HCT116 (cell line): ENCODE results near the gene MACROD1. TPM values are rescaled to one million over a fixed set of nuclear protein-coding genes. Genes with fewer than 3 reads are reported as not detected.

Experiments used
- ATAC-seq: fragments of 200-7000 bp; cut with Tn5 transposase; 2 replicates; pipeline ENCODE4 v1.9.1; 2020; ENCODE audit warnings: mild to moderate bottlenecking, moderate library complexity
- BruUV-seq: library from RNA; stranded (reverse); fragments of 400-500 nt; replicated peaks from 2 replicates; lab custom pipeline; 2021; lab: Mats Ljungman, UMichigan
- CTCF ChIA-PET: fragments of 300-600 bp; sonication (Branson Sonifier 250); formaldehyde crosslinking; loops from one replicate; lab custom pipeline; 2021; ENCODE audit warnings: antibody characterized with exemption; lab: Charles Lee
- POLR2A ChIA-PET: fragments of 300-600, 350-600 bp; sonication (Branson Sonifier 250); formaldehyde crosslinking; loops from one replicate; lab custom pipeline; 2021; ENCODE audit warnings: antibody characterized with exemption; lab: Charles Lee
- RAD21 ChIA-PET, 2 experiments: fragments of 300-600 bp; sonication (Branson Sonifier 250); formaldehyde crosslinking; loops; one replicate each; lab custom pipeline; 2023; ENCODE audit warnings: low total read pairs in 2 of 2; ENCODE audit not compliant: uncharacterized antibody in 2 of 2, unreplicated experiment in 2 of 2, low non-redundant PET in 1 of 2; lab: Charles Lee
- DNase-seq: peaks from one replicate; pipeline ENCODE4 v3.0.0-alpha.2; 2010; ENCODE audit warnings: low read depth, low spot score
- H2AFZ ChIP-seq: fragments of 200-600 bp; shearing (Covaris generic), sonication (generic); 2 replicates; pipeline ENCODE4 v1.6.1; 2017; ENCODE audit warnings: low read depth, mixed run types, mixed read lengths, antibody characterized with exemption, low read length; ENCODE audit not compliant: poor library complexity, severe bottlenecking
- H3K27ac ChIP-seq: 2 replicates; pipeline ENCODE4 v1.5.1; 2012; ENCODE audit warnings: low read depth, low read length
- H3K27me3 ChIP-seq: fragments of 200-600 bp; sonication (generic); 2 replicates; pipeline ENCODE4 v1.6.1; 2016; ENCODE audit warnings: mixed run types, low read length, mixed read lengths; ENCODE audit not compliant: insufficient read depth
- H3K36me3 ChIP-seq, 2 experiments: fragments of 200-500 bp in 1 of 2; fragments of 200-600 bp in 1 of 2; sonication (Bioruptor generic) in 1 of 2; sonication (generic) in 1 of 2; 2 replicates each; pipeline versions ENCODE4 v1.5.1 to v1.6.1; 2014 to 2016; ENCODE audit warnings: low read length in 2 of 2, inconsistent platforms in 1 of 2, mixed read lengths in 1 of 2, mixed run types in 1 of 2; ENCODE audit not compliant: insufficient read depth in 2 of 2, control insufficient read depth in 1 of 2
- H3K4me1 ChIP-seq, 2 experiments: fragments of 200-600 bp in 1 of 2; sonication (generic) in 1 of 2; 2 replicates each; pipeline versions ENCODE4 v1.5.1 to v1.6.1; 2012 to 2017; ENCODE audit warnings: low read length in 2 of 2, inconsistent platforms in 1 of 2, mild to moderate bottlenecking in 1 of 2, mixed read lengths in 1 of 2, mixed run types in 1 of 2, moderate library complexity in 1 of 2; ENCODE audit not compliant: insufficient read depth in 2 of 2, control insufficient read depth in 1 of 2
- H3K4me2 ChIP-seq: fragments of 200-600 bp; sonication (generic); 2 replicates; pipeline ENCODE4 v1.6.1; 2017; ENCODE audit warnings: mixed run types, low read length, mixed read lengths
- H3K4me3 ChIP-seq, 2 experiments: fragments of 200-600 bp in 1 of 2; sonication (generic) in 1 of 2; replicated peaks in 1 of 2; 2 replicates each; pipeline ENCODE4 v1.5.1; 2011 to 2016; ENCODE audit warnings: low read length in 2 of 2, control low read depth in 1 of 2, low read depth in 1 of 2, mild to moderate bottlenecking in 1 of 2, mixed read lengths in 1 of 2, mixed run types in 1 of 2
- H3K79me2 ChIP-seq: fragments of 200-600 bp; sonication (generic); 2 replicates; pipeline ENCODE4 v1.6.1; 2017; ENCODE audit warnings: mild to moderate bottlenecking, mixed run types, low read length, moderate library complexity, mixed read lengths; ENCODE audit not compliant: insufficient read depth
- H3K9ac ChIP-seq: fragments of 200-600 bp; sonication (generic); 2 replicates; pipeline ENCODE4 v1.6.1; 2016; ENCODE audit warnings: low read length, mixed read lengths
- H3K9me2 ChIP-seq: fragments of 200-600 bp; sonication (generic), shearing (Covaris generic); 2 replicates; pipeline ENCODE4 v1.6.1; 2017; ENCODE audit warnings: mixed run types, mild to moderate bottlenecking, moderate library complexity; ENCODE audit not compliant: insufficient read depth
- H3K9me3 ChIP-seq, 2 experiments: fragments of 200-500 bp in 1 of 2; fragments of 200-600 bp in 1 of 2; sonication (Bioruptor generic) in 1 of 2; sonication (generic) in 1 of 2; 2 replicates each; pipeline ENCODE4 v1.6.1; 2014 to 2017; ENCODE audit warnings: low read length in 2 of 2, mixed read lengths in 2 of 2, inconsistent platforms in 1 of 2, low read depth in 1 of 2, mild to moderate bottlenecking in 1 of 2, mixed run types in 1 of 2, moderate library complexity in 1 of 2; ENCODE audit not compliant: control insufficient read depth in 1 of 2, insufficient read depth in 1 of 2
- H4K20me1 ChIP-seq: fragments of 200-600 bp; sonication (generic), shearing (Covaris generic); 2 replicates; pipeline ENCODE4 v1.6.1; 2017; ENCODE audit warnings: mixed run types, mild to moderate bottlenecking, moderate library complexity; ENCODE audit not compliant: insufficient read depth
- CBX3 ChIP-seq: IDR thresholded peaks from 2 replicates; pipeline ENCODE4 v1.6.1; 2012; ENCODE audit warnings: low read depth
- CEBPB ChIP-seq: IDR thresholded peaks from 2 replicates; pipeline ENCODE4 v1.6.1; 2012; ENCODE audit warnings: low read depth
- EGR1 ChIP-seq: IDR thresholded peaks from 2 replicates; pipeline ENCODE4 v1.6.1; 2012; ENCODE audit warnings: low read depth
- ELF1 ChIP-seq: IDR thresholded peaks from 2 replicates; pipeline ENCODE4 v1.6.1; 2012; ENCODE audit warnings: low read depth, borderline replicate concordance
- EZH2phosphoT487 ChIP-seq: fragments of 200-600 bp; IDR thresholded peaks from 2 replicates; pipeline ENCODE4 v1.6.1; 2018; ENCODE audit warnings: antibody characterized with exemption, borderline replicate concordance
- FOSL1 ChIP-seq: IDR thresholded peaks from 2 replicates; pipeline ENCODE4 v1.6.1; 2012; ENCODE audit warnings: low read depth
- JUND ChIP-seq: IDR thresholded peaks from 2 replicates; pipeline ENCODE4 v1.6.1; 2012
- POLR2A ChIP-seq: IDR thresholded peaks from 2 replicates; pipeline ENCODE4 v1.7.0; 2011; ENCODE audit warnings: borderline replicate concordance; ENCODE audit not compliant: insufficient read depth, insufficient read length; ENCODE audit errors: extremely low read depth
- POLR2AphosphoS5 ChIP-seq: IDR thresholded peaks from 2 replicates; pipeline ENCODE4 v1.6.1; 2011; ENCODE audit warnings: mild to moderate bottlenecking, low read depth, low read length, moderate library complexity
- RAD21 ChIP-seq: IDR thresholded peaks from 2 replicates; pipeline ENCODE4 v1.6.1; 2012; ENCODE audit warnings: low read depth, mild to moderate bottlenecking
- SIN3A ChIP-seq: IDR thresholded peaks from 2 replicates; pipeline ENCODE4 v1.6.1; 2012; ENCODE audit warnings: low read depth
- SP1 ChIP-seq: IDR thresholded peaks from 2 replicates; pipeline ENCODE4 v1.6.1; 2012; ENCODE audit warnings: low read depth
- SRF ChIP-seq: IDR thresholded peaks from 2 replicates; pipeline ENCODE4 v1.6.1; 2012; ENCODE audit warnings: low read depth
- TCF7L2 ChIP-seq: IDR thresholded peaks from 2 replicates; pipeline ENCODE4 v1.7.0; 2011; ENCODE audit warnings: borderline replicate concordance, inconsistent platforms; ENCODE audit not compliant: insufficient read depth, insufficient read length; ENCODE audit errors: extremely low read depth
- ZFX ChIP-seq: fragments of 450-650 bp; IDR thresholded peaks from 2 replicates; pipeline ENCODE4 v1.6.1; 2017
- intact Hi-C: fragments of 100-400 bp; cut with micrococcal nuclease; formaldehyde crosslinking; loops from 2 replicates; pipeline ENCODE4 v1.10.0; 2022
- total RNA-seq: library from RNA; stranded (reverse); gene quantifications from one replicate; pipeline ENCODE4 v1.2.1, GENCODE V29; 2021; ENCODE audit not compliant: unreplicated experiment
- TF ChIP-seq, protein P1 (sequence below): IDR thresholded peaks from 2 replicates; pipeline ENCODE4 v1.6.1; 2012
- TF ChIP-seq, protein P2 (sequence below): IDR thresholded peaks from 2 replicates; pipeline ENCODE4 v1.6.1; 2012
- TF ChIP-seq, protein P3 (sequence below), 3 experiments: fragments of 200-600 bp in 1 of 3; sonication (generic) in 1 of 3; IDR thresholded peaks in 2 of 3; conservative IDR thresholded peaks in 1 of 3; 2 replicates each; pipeline ENCODE4 v1.5.1; 2012 to 2017; ENCODE audit warnings: low read depth in 2 of 3, low read length in 2 of 3, antibody characterized with exemption in 1 of 3, borderline replicate concordance in 1 of 3, control low read depth in 1 of 3, mild to moderate bottlenecking in 1 of 3, mixed read lengths in 1 of 3, mixed run types in 1 of 3, moderate library complexity in 1 of 3; ENCODE audit not compliant: insufficient read depth in 1 of 3
- TF ChIP-seq, protein P4 (sequence below): IDR thresholded peaks from 2 replicates; pipeline ENCODE4 v1.6.1; 2012; ENCODE audit warnings: low read depth
- TF ChIP-seq, protein P5 (sequence below): IDR thresholded peaks from 2 replicates; pipeline ENCODE4 v1.6.1; 2011; ENCODE audit warnings: mild to moderate bottlenecking, low read length, moderate library complexity; ENCODE audit not compliant: insufficient replicate concordance; ENCODE audit errors: extremely low read depth

The MACROD1 gene
- total RNA-seq, 1 experiment from 2014 or later, result 61.1 TPM

DNA sequence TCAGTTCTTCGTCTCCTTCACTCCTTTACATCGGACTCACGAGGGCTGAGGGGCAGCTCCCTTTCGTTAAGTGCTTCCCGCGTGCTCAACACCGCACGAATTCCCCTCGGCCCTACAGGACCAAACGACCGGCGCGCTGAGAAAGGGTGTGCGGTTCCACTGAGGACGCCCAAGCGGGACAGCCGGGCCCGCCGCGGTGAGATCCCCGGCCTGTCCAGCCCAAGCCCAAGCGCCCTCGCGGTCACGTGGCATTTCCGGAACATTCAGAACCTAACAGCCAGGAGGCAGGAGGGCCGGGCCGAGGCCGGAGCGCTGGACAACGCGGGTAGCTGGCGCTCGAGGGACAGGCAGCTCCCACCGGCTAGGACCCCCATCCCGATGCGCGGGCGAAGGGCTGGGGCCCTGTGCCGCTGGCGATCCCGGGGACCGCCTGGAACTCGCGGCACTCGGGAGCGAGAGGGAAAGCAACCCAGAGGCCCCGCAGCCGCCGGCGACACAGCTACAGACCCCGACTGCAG is 19.3 kb upstream of the MACROD1 start:
- CTCF ChIA-PET, result interaction anchor here (0.7 to 2.3 kb wide), 6 partner anchors 19 to 171 kb away, joined by 3 to 15 read pairs (median 3); no protein-coding TSS in a partner anchor
- peaks cover 27 to 52% of the 10 kb centered on the region in 2 experiments for H3K4me1 ChIP-seq
- RAD21 ChIA-PET, result interaction anchor here in 1 of 2 experiments (0.6 to 1.0 kb wide), 2 partner anchors 19 to 169 kb away, joined by 3 read pairs; no protein-coding TSS in a partner anchor
- peaks cover 12% of the 10 kb centered on the region for H4K20me1 ChIP-seq
- peak overlapping the region; percentile 81 to 88 for H3K4me3 ChIP-seq
- H3K27me3 ChIP-seq, result no peaks in the 10 kb centered on the region
- no peak overlapping the region for H2AFZ ChIP-seq
- peaks cover 3 to 15% of the 10 kb centered on the region in 2 experiments; a peak in 3 of 4 replicates for H3K36me3 ChIP-seq
- ATAC-seq (peak; percentile 35), DNase-seq (no peak)
- peak overlapping the region; percentile 87 for H3K9ac ChIP-seq
- H3K9me3 ChIP-seq, result no peaks in the 10 kb centered on the region
- peaks cover 26% of the 10 kb centered on the region for H3K79me2 ChIP-seq
- BruUV-seq, result TSS peak; percentile 76
- peak overlapping the region; percentile 90 for H3K4me2 ChIP-seq
- H3K27ac ChIP-seq, result peak overlapping the region; percentile 90
- POLR2A ChIA-PET, result interaction anchor here (0.6 to 1.8 kb wide), 24 partner anchors 8 to 489 kb away, joined by 3 to 12 read pairs (median 4); partner anchors contain the start of genes ESRRA, PRDX5 and TRMT112
- no peaks in the 10 kb centered on the region for H3K9me2 ChIP-seq
- intact Hi-C loops, result loop anchor here (5.0 kb wide), 1 partner anchor 117 kb away; the partner anchor contains the start of gene CATSPERZ
- TF ChIP-seq, protein P1, sequence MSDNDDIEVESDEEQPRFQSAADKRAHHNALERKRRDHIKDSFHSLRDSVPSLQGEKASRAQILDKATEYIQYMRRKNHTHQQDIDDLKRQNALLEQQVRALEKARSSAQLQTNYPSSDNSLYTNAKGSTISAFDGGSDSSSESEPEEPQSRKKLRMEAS, result no peak
- TF ChIP-seq CEBPB, result no peak
- no peak for TF ChIP-seq ELF1
- TF ChIP-seq, protein P2, sequence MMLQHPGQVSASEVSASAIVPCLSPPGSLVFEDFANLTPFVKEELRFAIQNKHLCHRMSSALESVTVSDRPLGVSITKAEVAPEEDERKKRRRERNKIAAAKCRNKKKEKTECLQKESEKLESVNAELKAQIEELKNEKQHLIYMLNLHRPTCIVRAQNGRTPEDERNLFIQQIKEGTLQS, result no peak
- TF ChIP-seq EZH2phosphoT487, result no peak
- TF ChIP-seq SP1, result no peak
- TF ChIP-seq CBX3, result no peak
- no peak for TF ChIP-seq FOSL1
- no peak for TF ChIP-seq JUND
- TF ChIP-seq, protein P3, sequence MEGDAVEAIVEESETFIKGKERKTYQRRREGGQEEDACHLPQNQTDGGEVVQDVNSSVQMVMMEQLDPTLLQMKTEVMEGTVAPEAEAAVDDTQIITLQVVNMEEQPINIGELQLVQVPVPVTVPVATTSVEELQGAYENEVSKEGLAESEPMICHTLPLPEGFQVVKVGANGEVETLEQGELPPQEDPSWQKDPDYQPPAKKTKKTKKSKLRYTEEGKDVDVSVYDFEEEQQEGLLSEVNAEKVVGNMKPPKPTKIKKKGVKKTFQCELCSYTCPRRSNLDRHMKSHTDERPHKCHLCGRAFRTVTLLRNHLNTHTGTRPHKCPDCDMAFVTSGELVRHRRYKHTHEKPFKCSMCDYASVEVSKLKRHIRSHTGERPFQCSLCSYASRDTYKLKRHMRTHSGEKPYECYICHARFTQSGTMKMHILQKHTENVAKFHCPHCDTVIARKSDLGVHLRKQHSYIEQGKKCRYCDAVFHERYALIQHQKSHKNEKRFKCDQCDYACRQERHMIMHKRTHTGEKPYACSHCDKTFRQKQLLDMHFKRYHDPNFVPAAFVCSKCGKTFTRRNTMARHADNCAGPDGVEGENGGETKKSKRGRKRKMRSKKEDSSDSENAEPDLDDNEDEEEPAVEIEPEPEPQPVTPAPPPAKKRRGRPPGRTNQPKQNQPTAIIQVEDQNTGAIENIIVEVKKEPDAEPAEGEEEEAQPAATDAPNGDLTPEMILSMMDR (IDR thresholded peaks at IDR 0.05 in 2 of 3, conservative IDR thresholded peaks at IDR 0.05 in 1 of 3; ENCODE audit: borderline replicate concordance in 1 of 3, insufficient read depth in 1 of 3, low read depth in 2 of 3, low read length in 2 of 3), result peak in 2 of 3 experiments; percentile 16 to 40; a peak in 2 of 6 replicates
- TF ChIP-seq, protein P4, sequence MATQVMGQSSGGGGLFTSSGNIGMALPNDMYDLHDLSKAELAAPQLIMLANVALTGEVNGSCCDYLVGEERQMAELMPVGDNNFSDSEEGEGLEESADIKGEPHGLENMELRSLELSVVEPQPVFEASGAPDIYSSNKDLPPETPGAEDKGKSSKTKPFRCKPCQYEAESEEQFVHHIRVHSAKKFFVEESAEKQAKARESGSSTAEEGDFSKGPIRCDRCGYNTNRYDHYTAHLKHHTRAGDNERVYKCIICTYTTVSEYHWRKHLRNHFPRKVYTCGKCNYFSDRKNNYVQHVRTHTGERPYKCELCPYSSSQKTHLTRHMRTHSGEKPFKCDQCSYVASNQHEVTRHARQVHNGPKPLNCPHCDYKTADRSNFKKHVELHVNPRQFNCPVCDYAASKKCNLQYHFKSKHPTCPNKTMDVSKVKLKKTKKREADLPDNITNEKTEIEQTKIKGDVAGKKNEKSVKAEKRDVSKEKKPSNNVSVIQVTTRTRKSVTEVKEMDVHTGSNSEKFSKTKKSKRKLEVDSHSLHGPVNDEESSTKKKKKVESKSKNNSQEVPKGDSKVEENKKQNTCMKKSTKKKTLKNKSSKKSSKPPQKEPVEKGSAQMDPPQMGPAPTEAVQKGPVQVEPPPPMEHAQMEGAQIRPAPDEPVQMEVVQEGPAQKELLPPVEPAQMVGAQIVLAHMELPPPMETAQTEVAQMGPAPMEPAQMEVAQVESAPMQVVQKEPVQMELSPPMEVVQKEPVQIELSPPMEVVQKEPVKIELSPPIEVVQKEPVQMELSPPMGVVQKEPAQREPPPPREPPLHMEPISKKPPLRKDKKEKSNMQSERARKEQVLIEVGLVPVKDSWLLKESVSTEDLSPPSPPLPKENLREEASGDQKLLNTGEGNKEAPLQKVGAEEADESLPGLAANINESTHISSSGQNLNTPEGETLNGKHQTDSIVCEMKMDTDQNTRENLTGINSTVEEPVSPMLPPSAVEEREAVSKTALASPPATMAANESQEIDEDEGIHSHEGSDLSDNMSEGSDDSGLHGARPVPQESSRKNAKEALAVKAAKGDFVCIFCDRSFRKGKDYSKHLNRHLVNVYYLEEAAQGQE, result no peak
- no peak for TF ChIP-seq TCF7L2
- TF ChIP-seq EGR1, result no peak
- TF ChIP-seq, protein P5, sequence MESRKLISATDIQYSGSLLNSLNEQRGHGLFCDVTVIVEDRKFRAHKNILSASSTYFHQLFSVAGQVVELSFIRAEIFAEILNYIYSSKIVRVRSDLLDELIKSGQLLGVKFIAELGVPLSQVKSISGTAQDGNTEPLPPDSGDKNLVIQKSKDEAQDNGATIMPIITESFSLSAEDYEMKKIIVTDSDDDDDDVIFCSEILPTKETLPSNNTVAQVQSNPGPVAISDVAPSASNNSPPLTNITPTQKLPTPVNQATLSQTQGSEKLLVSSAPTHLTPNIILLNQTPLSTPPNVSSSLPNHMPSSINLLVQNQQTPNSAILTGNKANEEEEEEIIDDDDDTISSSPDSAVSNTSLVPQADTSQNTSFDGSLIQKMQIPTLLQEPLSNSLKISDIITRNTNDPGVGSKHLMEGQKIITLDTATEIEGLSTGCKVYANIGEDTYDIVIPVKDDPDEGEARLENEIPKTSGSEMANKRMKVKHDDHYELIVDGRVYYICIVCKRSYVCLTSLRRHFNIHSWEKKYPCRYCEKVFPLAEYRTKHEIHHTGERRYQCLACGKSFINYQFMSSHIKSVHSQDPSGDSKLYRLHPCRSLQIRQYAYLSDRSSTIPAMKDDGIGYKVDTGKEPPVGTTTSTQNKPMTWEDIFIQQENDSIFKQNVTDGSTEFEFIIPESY, result no peak
- peak; percentile 90; the same call in 1 of the 2 replicates for TF ChIP-seq ZFX
- TF ChIP-seq SRF, result no peak
- peak; percentile 98 for TF ChIP-seq POLR2AphosphoS5
- no peak for TF ChIP-seq RAD21
- TF ChIP-seq SIN3A, result no peak
- TF ChIP-seq POLR2A, result peak; percentile 94
